A549 (cell line): ENCODE results near the gene RAB30. TPM values are rescaled to one million over a fixed set of nuclear protein-coding genes. Genes with fewer than 3 reads are reported as not detected.

ENCODE experiments used
- ATAC-seq, 2 experiments: fragments of 200-7000 bp in 1 of 2; fragments of >200 bp in 1 of 2; cut with Nextera tagmentation in 1 of 2; cut with Tn5 transposase in 1 of 2; 3 replicates each; pipeline versions ENCODE4 v1.8.0 to v1.9.1; 2018 to 2020; ENCODE audit warnings: mild to moderate bottlenecking in 1 of 2, moderate library complexity in 1 of 2
- CTCF ChIA-PET: fragments of 300-600 bp; sonication (Branson Sonifier 250); formaldehyde crosslinking; extraction: SDS; loops from one replicate; lab custom pipeline; 2021; ENCODE audit warnings: antibody characterized with exemption, inconsistent platforms; lab: Yijun Ruan, JAX
- POLR2A ChIA-PET: fragments of 350-600 bp; formaldehyde crosslinking; extraction: SDS; loops from one replicate; lab custom pipeline; 2021; ENCODE audit warnings: antibody characterized with exemption, inconsistent platforms; lab: Yijun Ruan, JAX
- DNase-seq, 2 experiments: peaks; one replicate each; pipeline versions ENCODE4 v3.0.0 to v3.0.0-alpha.2; 2011 to 2016; ENCODE audit warnings: low read depth in 1 of 2, low spot score in 1 of 2
- FAIRE-seq: peaks from 2 replicates; lab custom pipeline; 2011; peaks lifted over from hg19 to GRCh38; lab: Jason Lieb, UNC
- H3K27ac ChIP-seq, 2 experiments: fragments of >200 bp; sonication (Bioruptor Twin); formaldehyde crosslinking; 3 replicates each; pipeline ENCODE4 v1.5.1; 2016 to 2017
- H3K4me1 ChIP-seq: fragments of >200 bp; sonication (Bioruptor Twin); formaldehyde crosslinking; 3 replicates; pipeline ENCODE4 v1.6.1; 2016
- H3K4me2 ChIP-seq: fragments of >200 bp; sonication (Bioruptor Twin); formaldehyde crosslinking; 3 replicates; pipeline ENCODE4 v1.6.1; 2016
- H3K4me3 ChIP-seq: fragments of >200 bp; sonication (Bioruptor Twin); formaldehyde crosslinking; 3 replicates; pipeline ENCODE4 v1.5.1; 2016
- H3K9me3 ChIP-seq: fragments of >200 bp; sonication (Bioruptor Twin); formaldehyde crosslinking; 3 replicates; pipeline ENCODE4 v1.6.1; 2016
- CBX2 ChIP-seq: fragments of 200-600 bp; sonication (generic); IDR thresholded peaks from 2 replicates; pipeline ENCODE4 v1.6.1; 2016; ENCODE audit warnings: low read depth, mild to moderate bottlenecking, borderline replicate concordance
- CBX8 ChIP-seq: fragments of 200-600 bp; sonication (generic); IDR thresholded peaks from 2 replicates; pipeline ENCODE4 v1.6.1; 2016
- E2F6 ChIP-seq: IDR thresholded peaks from 2 replicates; pipeline ENCODE4 v1.6.1; 2012; ENCODE audit warnings: low read depth, borderline replicate concordance
- FOXS1 ChIP-seq: fragments of 250-450 bp; sonication (Bioruptor Pico); IDR thresholded peaks from 2 replicates; pipeline ENCODE4 v1.5.0; 2020; ENCODE audit warnings: mild to moderate bottlenecking, moderate library complexity
- HDAC2 ChIP-seq: fragments of 200-600 bp; sonication (generic); IDR thresholded peaks from 2 replicates; pipeline ENCODE4 v1.6.1; 2016
- HEYL ChIP-seq: fragments of 250-450 bp; sonication (Bioruptor Pico); IDR thresholded peaks from 2 replicates; pipeline ENCODE4 v1.8.0; 2021; ENCODE audit warnings: mild to moderate bottlenecking, moderate library complexity
- HMGXB4 ChIP-seq: fragments of 250-450 bp; sonication (Bioruptor Pico); IDR thresholded peaks from 2 replicates; pipeline ENCODE4 v1.5.0; 2021; ENCODE audit warnings: mild to moderate bottlenecking, moderate library complexity, borderline replicate concordance
- HOXB13 ChIP-seq: fragments of 250-450 bp; sonication (Bioruptor Pico); IDR thresholded peaks from 2 replicates; pipeline ENCODE4 v1.5.0; 2020; ENCODE audit warnings: low read depth, mild to moderate bottlenecking, moderate library complexity
- MAFK ChIP-seq: fragments of 450-650 bp; IDR thresholded peaks from 2 replicates; pipeline ENCODE4 v1.6.1; 2014; ENCODE audit not compliant: partially characterized antibody
- MAZ ChIP-seq: fragments of 150-350 bp; IDR thresholded peaks from 2 replicates; pipeline ENCODE4 v1.6.1; 2014; ENCODE audit warnings: antibody characterized with exemption, low read depth, low read length, borderline replicate concordance
- MYC ChIP-seq: IDR thresholded peaks from 2 replicates; pipeline ENCODE4 v1.6.1; 2012; ENCODE audit warnings: mild to moderate bottlenecking, inconsistent platforms, low read length, improper control_type of control experiment, borderline replicate concordance
- NFE2L2 ChIP-seq: fragments of 150-350 bp; conservative IDR thresholded peaks from 2 replicates; pipeline ENCODE4 v1.6.1; 2014; ENCODE audit warnings: low read length
- NR3C1 ChIP-seq: fragments of >200 bp; sonication (Bioruptor Twin); formaldehyde crosslinking; IDR thresholded peaks from 3 replicates; pipeline ENCODE4 v1.6.1; 2017
- PHF8 ChIP-seq: fragments of 200-600 bp; sonication (generic); IDR thresholded peaks from 2 replicates; pipeline ENCODE4 v1.6.1; 2016; ENCODE audit warnings: low read depth, mild to moderate bottlenecking, antibody characterized with exemption, moderate library complexity, borderline replicate concordance
- RARB ChIP-seq: fragments of 250-450 bp; sonication (Bioruptor Pico); IDR thresholded peaks from 2 replicates; pipeline ENCODE4 v1.8.0; 2021; ENCODE audit warnings: mild to moderate bottlenecking, moderate library complexity
- RCOR1 ChIP-seq: fragments of 150-350 bp; IDR thresholded peaks from 2 replicates; pipeline ENCODE4 v1.6.1; 2014; ENCODE audit warnings: antibody characterized with exemption, low read length, low read depth
- RFX5 ChIP-seq: fragments of 450-650 bp; IDR thresholded peaks from 2 replicates; pipeline ENCODE4 v1.7.1; 2014; ENCODE audit warnings: antibody characterized with exemption, mild to moderate bottlenecking, moderate library complexity
- RNF2 ChIP-seq: fragments of 200-600 bp; sonication (generic); IDR thresholded peaks from 2 replicates; pipeline ENCODE4 v1.6.1; 2016; ENCODE audit warnings: low read depth, mild to moderate bottlenecking, antibody characterized with exemption, moderate library complexity, borderline replicate concordance
- SREBF2 ChIP-seq: fragments of 450-650 bp; IDR thresholded peaks from 2 replicates; pipeline ENCODE4 v1.6.1; 2014; ENCODE audit warnings: mild to moderate bottlenecking, moderate library complexity
- ZFP36 ChIP-seq: fragments of 450-650 bp; IDR thresholded peaks from 2 replicates; pipeline ENCODE4 v1.6.1; 2014; ENCODE audit warnings: borderline replicate concordance; ENCODE audit not compliant: partially characterized antibody
- ZNF302 ChIP-seq: fragments of 250-450 bp; sonication (Bioruptor Pico); IDR thresholded peaks from 2 replicates; pipeline ENCODE4 v1.9.0; 2021; ENCODE audit warnings: inconsistent platforms, mild to moderate bottlenecking, moderate library complexity
- WGBS: methylation state at CpG from one replicate; pipeline ENCODE4 v1.1.6; 2017; ENCODE audit errors: missing lambda C conversion rate; 5-methylcytosine and 5-hydroxymethylcytosine counted together
- polyA plus RNA-seq, 4 experiments: library from polyadenylated mRNA; depleted of rRNA in 3 of 4; stranded (reverse); fragments of >200 nt; fragmentation: RNase III in 1 of 4; extraction: RNeasy Plus Mini Kit Qiagen cat#74134 plus additional on column Dnase treatment in 1 of 4; gene quantifications; 2 replicates in 3 of 4; 3 replicates in 1 of 4; pipeline ENCODE4 v1.2.3, GENCODE V29; 2011 to 2017
- TF ChIP-seq, protein P1 (sequence below): fragments of 150-350 bp; IDR thresholded peaks from 2 replicates; pipeline ENCODE4 v1.6.1; 2014; ENCODE audit warnings: low read depth, mild to moderate bottlenecking, low read length
- TF ChIP-seq, protein P2 (sequence below): fragments of >200 bp; sonication (Bioruptor Twin); formaldehyde crosslinking; IDR thresholded peaks from 3 replicates; pipeline ENCODE4 v1.5.1; 2016
- TF ChIP-seq, protein P3 (sequence below): fragments of >200 bp; sonication (Bioruptor Twin); formaldehyde crosslinking; IDR thresholded peaks from 3 replicates; pipeline ENCODE4 v1.6.1; 2016
- TF ChIP-seq, protein P4 (sequence below): fragments of 450-650 bp; IDR thresholded peaks from 2 replicates; pipeline ENCODE4 v1.6.1; 2014; ENCODE audit warnings: antibody characterized with exemption
- TF ChIP-seq, protein P5 (sequence below): fragments of >200 bp; sonication (Bioruptor Twin); formaldehyde crosslinking; IDR thresholded peaks from 2 replicates; pipeline ENCODE4 v1.6.1; 2016

Gene RAB30
- polyA plus RNA-seq, 2 of the 4 experiments (the other 2 are of a cell fraction) = 4.2 to 6.2 TPM

- FAIRE-seq (no peak), DNase-seq (no peak), ATAC-seq (no peak)
- H3K27ac ChIP-seq = no peak overlapping the region
- TF ChIP-seq MAFK (no peak), E2F6 (no peak), HOXB13 (CRISPR knock-in tag) (no peak), FOXS1 (CRISPR knock-in tag) (no peak), SREBF2 (no peak), HDAC2 (no peak)
- TF ChIP-seq, protein P1, sequence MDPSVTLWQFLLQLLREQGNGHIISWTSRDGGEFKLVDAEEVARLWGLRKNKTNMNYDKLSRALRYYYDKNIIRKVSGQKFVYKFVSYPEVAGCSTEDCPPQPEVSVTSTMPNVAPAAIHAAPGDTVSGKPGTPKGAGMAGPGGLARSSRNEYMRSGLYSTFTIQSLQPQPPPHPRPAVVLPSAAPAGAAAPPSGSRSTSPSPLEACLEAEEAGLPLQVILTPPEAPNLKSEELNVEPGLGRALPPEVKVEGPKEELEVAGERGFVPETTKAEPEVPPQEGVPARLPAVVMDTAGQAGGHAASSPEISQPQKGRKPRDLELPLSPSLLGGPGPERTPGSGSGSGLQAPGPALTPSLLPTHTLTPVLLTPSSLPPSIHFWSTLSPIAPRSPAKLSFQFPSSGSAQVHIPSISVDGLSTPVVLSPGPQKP = no peak
- CTCF ChIA-PET = no interaction called here
- no peaks in the 10 kb centered on the region for H3K4me1 ChIP-seq
- no peak overlapping the region for H3K4me3 ChIP-seq
- POLR2A ChIA-PET = no interaction called here
- 59% methylated on average over 2 of the region's 2 CpGs for WGBS
- no peak overlapping the region for H3K4me2 ChIP-seq
- H3K9me3 ChIP-seq = no peaks in the 10 kb centered on the region
Measured at GRCh38 chr11:82995235-82995634, 76.5 kb downstream of the RAB30 start.

DNA sequence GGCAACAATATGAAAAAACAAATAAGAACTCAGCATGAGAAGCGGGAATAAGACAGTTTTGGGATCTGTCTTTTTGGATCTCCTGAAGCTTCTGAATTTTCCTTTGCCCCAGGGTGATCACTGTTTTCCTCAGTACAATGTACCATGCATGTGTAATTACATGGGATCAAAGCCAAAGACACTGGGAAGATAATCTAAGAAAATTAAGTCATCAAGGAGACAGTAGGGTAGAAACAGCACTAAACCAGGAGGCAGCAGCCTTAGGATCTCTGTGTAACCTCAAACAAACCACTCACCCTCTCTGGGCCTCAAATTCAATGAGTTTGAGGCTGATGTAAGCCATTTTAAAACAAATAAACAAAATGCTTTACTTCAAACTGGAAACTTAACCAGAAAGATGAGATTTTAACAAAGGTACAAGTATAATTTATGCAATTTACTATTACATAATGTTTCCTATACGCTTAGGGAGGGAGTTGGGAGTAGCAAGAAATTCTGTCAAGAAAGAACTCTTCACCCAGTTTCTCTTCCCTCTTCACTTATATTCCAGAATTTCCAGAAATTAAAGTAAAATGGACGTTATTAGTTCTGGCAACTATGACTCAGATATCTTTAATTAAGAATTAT is 77.0 kb downstream of the RAB30 start:
- ATAC-seq = no peak

More for the DNA sequence above, 77.0 kb downstream of the RAB30 start:
- TF ChIP-seq RARB (CRISPR knock-in tag) (no peak), HEYL (CRISPR knock-in tag) (no peak), ZNF302 (CRISPR knock-in tag) (no peak), HMGXB4 (CRISPR knock-in tag) (no peak), CBX8 (no peak), MAFK (no peak), RCOR1 (no peak), RNF2 (no peak), RFX5 (no peak), MAZ (no peak), PHF8 (no peak), ZFP36 (no peak), NFE2L2 (no peak), NR3C1 (no peak), MYC (no peak), CBX2 (no peak)
- TF ChIP-seq, protein P2, sequence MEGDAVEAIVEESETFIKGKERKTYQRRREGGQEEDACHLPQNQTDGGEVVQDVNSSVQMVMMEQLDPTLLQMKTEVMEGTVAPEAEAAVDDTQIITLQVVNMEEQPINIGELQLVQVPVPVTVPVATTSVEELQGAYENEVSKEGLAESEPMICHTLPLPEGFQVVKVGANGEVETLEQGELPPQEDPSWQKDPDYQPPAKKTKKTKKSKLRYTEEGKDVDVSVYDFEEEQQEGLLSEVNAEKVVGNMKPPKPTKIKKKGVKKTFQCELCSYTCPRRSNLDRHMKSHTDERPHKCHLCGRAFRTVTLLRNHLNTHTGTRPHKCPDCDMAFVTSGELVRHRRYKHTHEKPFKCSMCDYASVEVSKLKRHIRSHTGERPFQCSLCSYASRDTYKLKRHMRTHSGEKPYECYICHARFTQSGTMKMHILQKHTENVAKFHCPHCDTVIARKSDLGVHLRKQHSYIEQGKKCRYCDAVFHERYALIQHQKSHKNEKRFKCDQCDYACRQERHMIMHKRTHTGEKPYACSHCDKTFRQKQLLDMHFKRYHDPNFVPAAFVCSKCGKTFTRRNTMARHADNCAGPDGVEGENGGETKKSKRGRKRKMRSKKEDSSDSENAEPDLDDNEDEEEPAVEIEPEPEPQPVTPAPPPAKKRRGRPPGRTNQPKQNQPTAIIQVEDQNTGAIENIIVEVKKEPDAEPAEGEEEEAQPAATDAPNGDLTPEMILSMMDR = no peak
- TF ChIP-seq, protein P3, sequence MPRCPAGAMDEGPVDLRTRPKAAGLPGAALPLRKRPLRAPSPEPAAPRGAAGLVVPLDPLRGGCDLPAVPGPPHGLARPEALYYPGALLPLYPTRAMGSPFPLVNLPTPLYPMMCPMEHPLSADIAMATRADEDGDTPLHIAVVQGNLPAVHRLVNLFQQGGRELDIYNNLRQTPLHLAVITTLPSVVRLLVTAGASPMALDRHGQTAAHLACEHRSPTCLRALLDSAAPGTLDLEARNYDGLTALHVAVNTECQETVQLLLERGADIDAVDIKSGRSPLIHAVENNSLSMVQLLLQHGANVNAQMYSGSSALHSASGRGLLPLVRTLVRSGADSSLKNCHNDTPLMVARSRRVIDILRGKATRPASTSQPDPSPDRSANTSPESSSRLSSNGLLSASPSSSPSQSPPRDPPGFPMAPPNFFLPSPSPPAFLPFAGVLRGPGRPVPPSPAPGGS = no peak
- TF ChIP-seq, protein P4, sequence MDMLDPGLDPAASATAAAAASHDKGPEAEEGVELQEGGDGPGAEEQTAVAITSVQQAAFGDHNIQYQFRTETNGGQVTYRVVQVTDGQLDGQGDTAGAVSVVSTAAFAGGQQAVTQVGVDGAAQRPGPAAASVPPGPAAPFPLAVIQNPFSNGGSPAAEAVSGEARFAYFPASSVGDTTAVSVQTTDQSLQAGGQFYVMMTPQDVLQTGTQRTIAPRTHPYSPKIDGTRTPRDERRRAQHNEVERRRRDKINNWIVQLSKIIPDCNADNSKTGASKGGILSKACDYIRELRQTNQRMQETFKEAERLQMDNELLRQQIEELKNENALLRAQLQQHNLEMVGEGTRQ = no peak
- TF ChIP-seq, protein P5, sequence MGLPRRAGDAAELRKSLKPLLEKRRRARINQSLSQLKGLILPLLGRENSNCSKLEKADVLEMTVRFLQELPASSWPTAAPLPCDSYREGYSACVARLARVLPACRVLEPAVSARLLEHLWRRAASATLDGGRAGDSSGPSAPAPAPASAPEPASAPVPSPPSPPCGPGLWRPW = no peak
- ChIA-PET CTCF (no interaction called here), POLR2A (no interaction called here)
- Histone ChIP-seq H3K4me2 (no peak overlapping the region), H3K4me3 (no peak overlapping the region), H3K4me1 (no peaks in the 10 kb centered on the region), H3K27ac (no peak overlapping the region), H3K9me3 (no peaks in the 10 kb centered on the region)
- no peak for FAIRE-seq
- 85% methylated on average over 3 of the region's 3 CpGs for WGBS
- no peak for DNase-seq
